DND-41 (cell line): Measurements from ENCODE around the gene DPP6.

Experiments used
- ATAC-seq: fragments of 200-7000 bp; cut with Tn5 transposase; 3 replicates; pipeline ENCODE4 v1.9.1; 2021; ENCODE audit warnings: low read depth; ENCODE audit not compliant: insufficient read depth
- DNase-seq: peaks from one replicate; pipeline ENCODE4 v3.0.0-alpha.2; 2020
- H2AFZ ChIP-seq: 2 replicates; pipeline ENCODE4 v1.6.0; 2012; ENCODE audit warnings: low read depth, low read length
- H3K27ac ChIP-seq: 2 replicates; pipeline ENCODE4 v1.5.1; 2012; ENCODE audit warnings: low read length, inconsistent platforms
- H3K27me3 ChIP-seq: fragments of 200-600 bp; sonication (generic); 2 replicates; pipeline ENCODE4 v1.6.0; 2012; ENCODE audit warnings: low read length, mild to moderate bottlenecking, inconsistent platforms; ENCODE audit not compliant: insufficient read depth, poor library complexity
- H3K36me3 ChIP-seq: 2 replicates; pipeline ENCODE4 v1.5.1; 2012; ENCODE audit warnings: low read length, inconsistent platforms; ENCODE audit not compliant: insufficient read depth
- H3K4me1 ChIP-seq: 2 replicates; pipeline ENCODE4 v1.5.1; 2012; ENCODE audit warnings: mild to moderate bottlenecking, low read length; ENCODE audit not compliant: insufficient read depth
- H3K4me2 ChIP-seq: 2 replicates; pipeline ENCODE4 v1.6.0; 2012; ENCODE audit warnings: mild to moderate bottlenecking, moderate library complexity, low read length, inconsistent platforms; ENCODE audit not compliant: insufficient read depth
- H3K4me3 ChIP-seq, 2 experiments: fragments of 200-600 bp in 1 of 2; shearing (Covaris generic) in 1 of 2; 2 replicates each; pipeline ENCODE4 v1.5.1; 2012 to 2016; ENCODE audit warnings: inconsistent platforms in 2 of 2, low read length in 2 of 2, mild to moderate bottlenecking in 2 of 2, low read depth in 1 of 2, moderate library complexity in 1 of 2
- H3K79me2 ChIP-seq: 2 replicates; pipeline ENCODE4 v1.6.0; 2012; ENCODE audit warnings: low read length, inconsistent platforms; ENCODE audit not compliant: insufficient read depth
- H3K9ac ChIP-seq: 2 replicates; pipeline ENCODE4 v1.6.0; 2012; ENCODE audit warnings: low read depth, mild to moderate bottlenecking, inconsistent platforms, low read length, moderate library complexity
- H3K9me3 ChIP-seq: 2 replicates; pipeline ENCODE4 v1.5.1; 2012; ENCODE audit warnings: low read length, moderate library complexity, mild to moderate bottlenecking, inconsistent platforms; ENCODE audit not compliant: insufficient read depth, severe bottlenecking
- H4K20me1 ChIP-seq: 2 replicates; pipeline ENCODE4 v1.6.0; 2012; ENCODE audit warnings: low read length; ENCODE audit not compliant: insufficient read depth
- CTCF ChIP-seq: IDR thresholded peaks from 2 replicates; pipeline ENCODE4 v1.5.1; 2012; ENCODE audit warnings: borderline replicate concordance, low read length, moderate library complexity, mild to moderate bottlenecking; ENCODE audit not compliant: poor library complexity, severe bottlenecking; ENCODE audit errors: extremely low read depth
- EZH2 ChIP-seq: IDR thresholded peaks from 3 replicates; pipeline ENCODE4 v1.6.1; 2012; ENCODE audit warnings: borderline replicate concordance, low read depth, mild to moderate bottlenecking, moderate library complexity, low read length, inconsistent platforms; ENCODE audit not compliant: severe bottlenecking

The DPP6 gene

GRCh38 chr7:154721086-154721485 lies 668.9 kb downstream of the DPP6 start:
- Histone ChIP-seq H3K36me3 (no peaks in the 10 kb centered on the region), H3K27ac (no peak overlapping the region), H3K9me3 (peaks cover 5% of the 10 kb centered on the region), H3K4me3 (no peak overlapping the region), H3K79me2 (no peaks in the 10 kb centered on the region), H3K4me2 (no peak overlapping the region), H3K9ac (no peak overlapping the region), H2AFZ (no peak overlapping the region), H4K20me1 (no peaks in the 10 kb centered on the region), H3K27me3 (no peaks in the 10 kb centered on the region), H3K4me1 (no peaks in the 10 kb centered on the region)
- ATAC-seq, result no peak
- DNase-seq, result no peak
- no peak for TF ChIP-seq EZH2
- no peak for TF ChIP-seq CTCF

GRCh38 chr7:154726368-154726767 lies 674.2 kb downstream of the DPP6 start:
- Histone ChIP-seq H3K4me1 (no peaks in the 10 kb centered on the region), H3K9ac (no peak overlapping the region), H2AFZ (no peak overlapping the region), H3K4me2 (no peak overlapping the region), H3K79me2 (no peaks in the 10 kb centered on the region), H3K9me3 (peaks cover 10% of the 10 kb centered on the region), H4K20me1 (no peaks in the 10 kb centered on the region), H3K27me3 (no peaks in the 10 kb centered on the region), H3K27ac (no peak overlapping the region), H3K4me3 (no peak overlapping the region), H3K36me3 (no peaks in the 10 kb centered on the region)
- no peak for TF ChIP-seq EZH2
- no peak for TF ChIP-seq CTCF
- no peak for DNase-seq
- ATAC-seq, result no peak

- Histone ChIP-seq H2AFZ (no peak overlapping the region), H3K36me3 (no peaks in the 10 kb centered on the region), H3K27me3 (no peaks in the 10 kb centered on the region), H3K4me3 (no peak overlapping the region), H3K27ac (no peak overlapping the region), H3K4me1 (no peaks in the 10 kb centered on the region), H3K9me3 (peaks cover 10% of the 10 kb centered on the region), H3K79me2 (no peaks in the 10 kb centered on the region), H4K20me1 (no peaks in the 10 kb centered on the region), H3K4me2 (no peak overlapping the region), H3K9ac (no peak overlapping the region)
- TF ChIP-seq CTCF, result no peak
- TF ChIP-seq EZH2, result no peak
- DNase-seq (no peak), ATAC-seq (no peak)
Measured at GRCh38 chr7:154729056-154729455, 676.9 kb downstream of the DPP6 start.

GRCh38 chr7:154735766-154736165 lies 683.6 kb downstream of the DPP6 start:
- no peak overlapping the region for H2AFZ ChIP-seq
- DNase-seq (no peak), ATAC-seq (no peak)
- TF ChIP-seq CTCF, result no peak
- TF ChIP-seq EZH2, result no peak
- H3K36me3 ChIP-seq, result no peaks in the 10 kb centered on the region
- no peak overlapping the region for H3K27ac ChIP-seq
- H3K9me3 ChIP-seq, result no peaks in the 10 kb centered on the region
- no peak overlapping the region for H3K9ac ChIP-seq
- no peaks in the 10 kb centered on the region for H3K4me1 ChIP-seq
- no peaks in the 10 kb centered on the region for H3K79me2 ChIP-seq
- no peak overlapping the region for H3K4me3 ChIP-seq
- no peaks in the 10 kb centered on the region for H4K20me1 ChIP-seq
- no peaks in the 10 kb centered on the region for H3K27me3 ChIP-seq
- H3K4me2 ChIP-seq, result no peak overlapping the region
